Measurements from ENCODE around the gene KLC3.

Gene KLC3

GRCh38 chr19:45320997-45321775 lies 19.4 kb upstream of the KLC3 start:
- no peak for TF ChIP-seq CTCF (IDR thresholded peaks at IDR 0.05; ENCODE audit: extremely low read depth, missing control alignments)
- no peak for DNase-seq (ENCODE audit: low spot score)

GRCh38 chr19:45321848-45322247 lies 18.7 kb upstream of the KLC3 start:
- TF ChIP-seq CTCF (IDR thresholded peaks at IDR 0.05; ENCODE audit: extremely low read depth, missing control alignments): no peak
- no peak for DNase-seq (ENCODE audit: low spot score)

- no peak for DNase-seq (ENCODE audit: low spot score)
- no peak for TF ChIP-seq CTCF (IDR thresholded peaks at IDR 0.05; ENCODE audit: extremely low read depth, missing control alignments)
Observed at GRCh38 chr19:45322311-45322710, 18.2 kb upstream of the KLC3 start.

- DNase-seq (ENCODE audit: low spot score): no peak
Observed at GRCh38 chr19:45322744-45323281, 17.7 kb upstream of the KLC3 start, which contains the start of gene CKM. Gene CKM (minus strand): TSS chr19:45322875. CDS start chr19:45319713, 3,162 bp downstream.

GRCh38 chr19:45323671-45324081 lies 16.9 kb upstream of the KLC3 start:
- DNase-seq (ENCODE audit: low spot score): no peak
- no peak for TF ChIP-seq CTCF (IDR thresholded peaks at IDR 0.05; ENCODE audit: extremely low read depth, missing control alignments)

More at GRCh38 chr19:45322744-45323281, 17.7 kb upstream of the KLC3 start, which contains the start of gene CKM:
- TF ChIP-seq CTCF (IDR thresholded peaks at IDR 0.05; ENCODE audit: extremely low read depth, missing control alignments): no peak

- TF ChIP-seq CTCF (IDR thresholded peaks at IDR 0.05; ENCODE audit: extremely low read depth, missing control alignments): no peak
- DNase-seq (ENCODE audit: low spot score): no peak
Observed at GRCh38 chr19:45324349-45324907, 16.1 kb upstream of the KLC3 start.

Data from GM20000 (cell line).